KMS-11 (cell line): ENCODE data around the gene EYA4.

ENCODE experiments used
- H2AFZ ChIP-seq: fragments of 200-600 bp; sonication (generic); 2 replicates; pipeline ENCODE4 v1.6.1; 2016; ENCODE audit warnings: antibody characterized with exemption, mixed run types, low read depth
- H3K27ac ChIP-seq: fragments of 200-600 bp; sonication (generic); 2 replicates; pipeline ENCODE4 v1.6.1; 2016; ENCODE audit warnings: mild to moderate bottlenecking, mixed run types
- H3K27me3 ChIP-seq: fragments of 200-600 bp; sonication (generic); 2 replicates; pipeline ENCODE4 v1.6.1; 2017; ENCODE audit warnings: mild to moderate bottlenecking, low read depth, mixed run types, moderate library complexity; ENCODE audit not compliant: insufficient read depth
- H3K36me3 ChIP-seq: fragments of 200-600 bp; sonication (generic); 2 replicates; pipeline ENCODE4 v1.6.1; 2017; ENCODE audit warnings: mild to moderate bottlenecking, mixed run types; ENCODE audit not compliant: insufficient read depth
- H3K4me1 ChIP-seq: fragments of 200-600 bp; sonication (generic); 2 replicates; pipeline ENCODE4 v1.6.1; 2016; ENCODE audit warnings: mild to moderate bottlenecking, low read depth, mixed run types; ENCODE audit not compliant: poor library complexity, severe bottlenecking
- H3K4me2 ChIP-seq: fragments of 200-600 bp; sonication (generic); 2 replicates; pipeline ENCODE4 v1.7.0; 2016; ENCODE audit warnings: mild to moderate bottlenecking, mixed run types
- H3K4me3 ChIP-seq: fragments of 200-600 bp; sonication (generic); IDR thresholded peaks from 2 replicates; pipeline ENCODE4 v1.6.1; 2017; ENCODE audit warnings: low read depth, low read length, mixed read lengths; ENCODE audit not compliant: insufficient read depth
- H3K79me2 ChIP-seq: fragments of 200-600 bp; sonication (generic); 2 replicates; pipeline ENCODE4 v1.6.1; 2016; ENCODE audit warnings: low read depth, mixed run types; ENCODE audit not compliant: insufficient read depth
- H3K9ac ChIP-seq: fragments of 200-600 bp; sonication (generic); 2 replicates; pipeline ENCODE4 v1.6.1; 2016; ENCODE audit warnings: mild to moderate bottlenecking, mixed run types
- H4K20me1 ChIP-seq: fragments of 200-600 bp; sonication (generic); 2 replicates; pipeline ENCODE4 v1.6.1; 2016; ENCODE audit warnings: mild to moderate bottlenecking, mixed run types; ENCODE audit not compliant: insufficient read depth
- TF ChIP-seq, protein P1 (sequence below): fragments of 200-600 bp; sonication (generic); conservative IDR thresholded peaks from 2 replicates; pipeline ENCODE4 v1.6.1; 2017; ENCODE audit warnings: low read depth, mild to moderate bottlenecking, antibody characterized with exemption, low read length, moderate library complexity, mixed read lengths

EYA4 gene

GRCh38 chr6:133241086-133241900, at the start of gene EYA4:
EYA4 (plus strand) TSS chr6:133241357; CDS start chr6:133274781, 33,424 bp downstream.
- Histone ChIP-seq H3K27ac (peak within 1 kb of the TSS; percentile 74), H3K27me3 (no peaks in the 10 kb centered on the region), H2AFZ (peak within 1 kb of the TSS; percentile 91), H3K4me2 (peak within 1 kb of the TSS; percentile 94), H3K4me1 (peaks cover 15% of the 10 kb centered on the region), H3K9ac (peak within 1 kb of the TSS; percentile 67), H3K36me3 (no peaks in the 10 kb centered on the region), H3K79me2 (no peaks in the 10 kb centered on the region), H4K20me1 (no peaks in the 10 kb centered on the region), H3K4me3 (no peak within 1 kb of the TSS)
- TF ChIP-seq, protein P1, sequence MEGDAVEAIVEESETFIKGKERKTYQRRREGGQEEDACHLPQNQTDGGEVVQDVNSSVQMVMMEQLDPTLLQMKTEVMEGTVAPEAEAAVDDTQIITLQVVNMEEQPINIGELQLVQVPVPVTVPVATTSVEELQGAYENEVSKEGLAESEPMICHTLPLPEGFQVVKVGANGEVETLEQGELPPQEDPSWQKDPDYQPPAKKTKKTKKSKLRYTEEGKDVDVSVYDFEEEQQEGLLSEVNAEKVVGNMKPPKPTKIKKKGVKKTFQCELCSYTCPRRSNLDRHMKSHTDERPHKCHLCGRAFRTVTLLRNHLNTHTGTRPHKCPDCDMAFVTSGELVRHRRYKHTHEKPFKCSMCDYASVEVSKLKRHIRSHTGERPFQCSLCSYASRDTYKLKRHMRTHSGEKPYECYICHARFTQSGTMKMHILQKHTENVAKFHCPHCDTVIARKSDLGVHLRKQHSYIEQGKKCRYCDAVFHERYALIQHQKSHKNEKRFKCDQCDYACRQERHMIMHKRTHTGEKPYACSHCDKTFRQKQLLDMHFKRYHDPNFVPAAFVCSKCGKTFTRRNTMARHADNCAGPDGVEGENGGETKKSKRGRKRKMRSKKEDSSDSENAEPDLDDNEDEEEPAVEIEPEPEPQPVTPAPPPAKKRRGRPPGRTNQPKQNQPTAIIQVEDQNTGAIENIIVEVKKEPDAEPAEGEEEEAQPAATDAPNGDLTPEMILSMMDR = no peak

DNA sequence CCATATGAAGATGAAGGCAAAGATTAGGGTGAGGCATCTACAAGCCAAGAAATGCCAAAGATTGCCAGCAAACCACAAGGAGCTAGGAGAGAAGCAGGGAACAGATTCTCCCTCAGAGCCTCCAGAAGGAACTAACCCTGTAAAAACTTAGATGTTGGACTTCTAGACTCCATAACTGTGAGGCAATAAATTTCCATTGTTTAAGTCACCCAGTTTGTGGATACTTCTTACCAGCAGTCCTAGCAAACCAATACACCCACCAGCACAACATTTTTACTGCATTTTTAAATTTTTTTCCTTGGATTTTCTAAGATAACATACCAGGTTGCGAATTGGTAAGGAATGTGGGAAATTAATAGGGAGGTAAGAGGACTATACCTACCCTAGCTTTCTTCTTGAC, 47.8 kb upstream of the EYA4 start:
- Histone ChIP-seq H2AFZ (no peak overlapping the region), H3K4me1 (no peaks in the 10 kb centered on the region), H3K9ac (no peak overlapping the region), H3K36me3 (no peaks in the 10 kb centered on the region), H3K79me2 (no peaks in the 10 kb centered on the region), H3K27ac (no peak overlapping the region), H4K20me1 (no peaks in the 10 kb centered on the region), H3K4me2 (no peak overlapping the region), H3K4me3 (no peak overlapping the region), H3K27me3 (no peaks in the 10 kb centered on the region)
- TF ChIP-seq, protein P1 = no peak

DNA sequence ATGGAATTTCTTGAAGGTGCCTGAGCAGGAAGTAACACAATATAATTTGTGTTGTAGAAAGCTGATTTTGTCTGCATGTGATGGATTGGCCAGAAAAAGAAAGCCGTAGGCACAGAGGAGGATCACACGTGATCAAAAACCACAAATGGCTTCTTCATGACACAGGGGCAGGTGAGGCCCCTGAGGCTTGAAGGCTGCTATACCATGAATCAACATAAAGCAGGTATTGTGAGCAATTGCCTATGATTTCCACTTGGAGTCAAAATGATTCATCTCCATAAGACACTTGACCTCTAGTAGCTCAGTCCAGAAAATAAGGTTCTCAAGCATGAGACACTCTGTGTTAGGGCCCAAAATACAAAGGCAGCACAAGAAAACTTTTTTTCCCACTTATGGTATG, 42.4 kb upstream of the EYA4 start:
- TF ChIP-seq, protein P1 = no peak
- Histone ChIP-seq H3K27ac (no peak overlapping the region), H3K27me3 (no peaks in the 10 kb centered on the region), H3K4me2 (no peak overlapping the region), H2AFZ (no peak overlapping the region), H3K79me2 (no peaks in the 10 kb centered on the region), H4K20me1 (no peaks in the 10 kb centered on the region), H3K4me1 (no peaks in the 10 kb centered on the region), H3K4me3 (no peak overlapping the region), H3K9ac (no peak overlapping the region), H3K36me3 (no peaks in the 10 kb centered on the region)

GRCh38 chr6:133201231-133201630, 39.9 kb upstream of the EYA4 start:
- Histone ChIP-seq H2AFZ (no peak overlapping the region), H3K4me1 (no peaks in the 10 kb centered on the region), H4K20me1 (no peaks in the 10 kb centered on the region), H3K36me3 (no peaks in the 10 kb centered on the region), H3K27me3 (no peaks in the 10 kb centered on the region), H3K4me3 (no peak overlapping the region), H3K27ac (no peak overlapping the region), H3K9ac (no peak overlapping the region), H3K4me2 (no peak overlapping the region), H3K79me2 (no peaks in the 10 kb centered on the region)
- TF ChIP-seq, protein P1 = no peak
